HL-60/S4 treated with phorbol 12-myristate 13-acetate at 8.2 ng/mL for 4 days and 3 days (cell line): Measurements from ENCODE around the gene BOC.

Source experiments
- in situ Hi-C: fragments of 300-500 bp; cut with MboI; formaldehyde crosslinking; loops from 2 replicates; pipeline ENCODE4 v1.15.0; 2022; ENCODE audit warnings: low sequenced_read_pairs

Gene BOC

GRCh38 chr3:113265231-113265630 lies 53.9 kb downstream of the BOC start:
- in situ Hi-C loops = no loop called here

GRCh38 chr3:113266738-113267137 lies 55.4 kb downstream of the BOC start:
- in situ Hi-C loops = no loop called here

- in situ Hi-C loops = no loop called here
These were observed 57.0 kb downstream of the BOC start for GRCh38 chr3:113268311-113268710.

GRCh38 chr3:113268942-113269341 lies 57.6 kb downstream of the BOC start:
- in situ Hi-C loops = no loop called here

- in situ Hi-C loops = no loop called here
These were observed 58.3 kb downstream of the BOC start for GRCh38 chr3:113269661-113270060.

GRCh38 chr3:113270068-113270467 lies 58.7 kb downstream of the BOC start:
- in situ Hi-C loops = no loop called here

- in situ Hi-C loops = no loop called here
These were observed 59.4 kb downstream of the BOC start for GRCh38 chr3:113270786-113271185.

GRCh38 chr3:113271189-113271588 lies 59.8 kb downstream of the BOC start:
- in situ Hi-C loops = no loop called here

- in situ Hi-C loops = no loop called here
These were observed 60.4 kb downstream of the BOC start for GRCh38 chr3:113271594-113272384.

GRCh38 chr3:113272385-113272779 lies 61.0 kb downstream of the BOC start:
- in situ Hi-C loops = no loop called here

GRCh38 chr3:113273011-113273410 lies 61.7 kb downstream of the BOC start:
- in situ Hi-C loops = no loop called here

- in situ Hi-C loops = no loop called here
These were observed 62.4 kb downstream of the BOC start for GRCh38 chr3:113273604-113274378.

GRCh38 chr3:113274425-113275257 lies 63.3 kb downstream of the BOC start:
- in situ Hi-C loops = loop anchor here (25.0 kb wide), 1 partner anchor 637 kb away; the partner anchor contains the start of gene CCDC80

- in situ Hi-C loops = loop anchor here (25.0 kb wide), 1 partner anchor 638 kb away; the partner anchor contains the start of gene CCDC80
These were observed 63.9 kb downstream of the BOC start for GRCh38 chr3:113275258-113275556.

- in situ Hi-C loops = loop anchor here (25.0 kb wide), 1 partner anchor 638 kb away; the partner anchor contains the start of gene CCDC80
These were observed 64.2 kb downstream of the BOC start for GRCh38 chr3:113275583-113275928.

GRCh38 chr3:113275929-113276750 lies 64.8 kb downstream of the BOC start:
- in situ Hi-C loops = loop anchor here (25.0 kb wide), 1 partner anchor 639 kb away; the partner anchor contains the start of gene CCDC80

GRCh38 chr3:113276751-113277080 lies 65.4 kb downstream of the BOC start:
- in situ Hi-C loops = loop anchor here (25.0 kb wide), 1 partner anchor 639 kb away; the partner anchor contains the start of gene CCDC80

GRCh38 chr3:113277414-113277813 lies 66.1 kb downstream of the BOC start:
- in situ Hi-C loops = loop anchor here (25.0 kb wide), 1 partner anchor 640 kb away; the partner anchor contains the start of gene CCDC80

- in situ Hi-C loops = loop anchor here (25.0 kb wide), 1 partner anchor 641 kb away; the partner anchor contains the start of gene CCDC80
These were observed 66.7 kb downstream of the BOC start for GRCh38 chr3:113277941-113278598.

- in situ Hi-C loops = loop anchor here (25.0 kb wide), 1 partner anchor 641 kb away; the partner anchor contains the start of gene CCDC80
These were observed 67.2 kb downstream of the BOC start for GRCh38 chr3:113278599-113278955.
